ENCODE data around the gene MSRB3. TPM values are rescaled to one million over a fixed set of nuclear protein-coding genes. Genes with fewer than 3 reads are reported as not detected.
"Not testable (repeated sequence)": the region's sequence is repeated elsewhere in the genome, so short reads cannot be mapped to it uniquely, and the experiment has no call there.

Gene MSRB3
- total RNA-seq, 1 experiment from 2014 or later: 40.6 TPM

DNA sequence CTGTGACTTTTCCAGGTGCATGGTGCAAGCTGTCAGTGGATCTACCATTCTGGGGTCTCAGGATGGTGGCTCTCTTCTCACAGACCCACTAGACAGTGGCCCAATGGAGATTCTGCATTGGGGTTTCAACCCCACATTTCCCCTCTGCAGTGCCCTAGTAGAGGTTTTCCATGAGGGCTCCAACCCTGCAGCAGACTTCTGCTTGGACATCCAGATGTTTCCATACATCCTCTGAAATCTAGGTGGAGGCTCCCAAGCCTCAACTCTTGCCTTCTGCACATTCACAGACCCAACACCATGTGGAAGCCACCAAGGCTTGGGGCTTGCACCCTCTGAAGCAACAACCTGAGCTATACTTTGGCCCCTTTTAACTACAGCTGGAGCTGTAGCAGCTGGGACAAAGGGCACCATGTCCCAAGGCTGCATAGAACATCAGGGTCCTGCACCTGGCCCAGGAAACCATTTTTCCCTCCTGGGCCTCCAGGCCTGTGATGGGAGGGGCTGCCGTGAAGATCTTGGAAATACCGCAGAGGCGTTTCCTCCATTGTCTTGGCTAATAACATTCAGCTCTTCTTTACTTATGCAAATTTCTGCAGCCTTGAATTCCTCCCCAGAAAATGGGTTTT lies 205.5 kb downstream of the MSRB3 start:
- H3K4me3 ChIP-seq, DNase-seq, H3K36me3 ChIP-seq, H3K27me3 ChIP-seq: not testable (repeated sequence)
- H3K9me3 ChIP-seq: peaks cover 18% of the 10 kb centered on the region

DNA sequence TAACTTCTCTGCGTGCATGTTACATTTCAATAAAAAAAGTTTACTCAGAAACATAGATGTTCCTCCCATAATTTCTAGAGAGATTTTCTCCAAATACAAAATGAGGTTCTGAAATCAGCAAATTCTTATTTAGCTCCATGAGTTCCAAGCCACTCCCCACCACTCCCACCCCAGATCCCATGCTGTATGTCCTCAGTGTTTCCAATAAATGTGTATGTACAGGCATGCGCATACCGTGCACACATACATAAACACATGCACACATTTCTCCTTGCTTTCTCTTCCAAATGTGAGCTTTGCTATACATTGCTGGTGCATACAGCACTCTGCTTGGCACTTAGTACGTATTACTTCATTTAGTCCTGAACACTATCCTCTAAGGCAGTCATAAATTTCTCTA lies 209.7 kb downstream of the MSRB3 start:
- DNase-seq: no peak
- Histone ChIP-seq H3K27me3 (no peaks in the 10 kb centered on the region), H3K4me3 (no peak overlapping the region), H3K36me3 (no peaks in the 10 kb centered on the region), H3K9me3 (peaks cover 16% of the 10 kb centered on the region)

GRCh38 chr12:65490250-65490649 lies 211.8 kb downstream of the MSRB3 start:
- H3K9me3 ChIP-seq: peaks cover 4% of the 10 kb centered on the region; the same call in 1 of the 2 replicates
- H3K36me3 ChIP-seq: no peaks in the 10 kb centered on the region
- no peak overlapping the region for H3K4me3 ChIP-seq
- DNase-seq: no peak
- H3K27me3 ChIP-seq: no peaks in the 10 kb centered on the region

GRCh38 chr12:65492998-65493912 lies 214.8 kb downstream of the MSRB3 start:
- DNase-seq: no peak
- peaks cover 4% of the 10 kb centered on the region; the same call in 1 of the 2 replicates for H3K9me3 ChIP-seq
- H3K4me3 ChIP-seq: no peak overlapping the region
- H3K27me3 ChIP-seq: no peaks in the 10 kb centered on the region
- H3K36me3 ChIP-seq: no peaks in the 10 kb centered on the region

GRCh38 chr12:65493913-65494245 lies 215.4 kb downstream of the MSRB3 start:
- H3K4me3 ChIP-seq: no peak overlapping the region
- DNase-seq: no peak

GRCh38 chr12:65494537-65494936 lies 216.1 kb downstream of the MSRB3 start:
- Histone ChIP-seq H3K27me3 (no peaks in the 10 kb centered on the region), H3K9me3 (peaks cover 4% of the 10 kb centered on the region; the same call in 1 of the 2 replicates), H3K36me3 (no peaks in the 10 kb centered on the region), H3K4me3 (no peak overlapping the region)
- DNase-seq: peak; percentile 1

More at GRCh38 chr12:65493913-65494245, 215.4 kb downstream of the MSRB3 start:
- Histone ChIP-seq H3K27me3 (no peaks in the 10 kb centered on the region), H3K36me3 (no peaks in the 10 kb centered on the region), H3K9me3 (peaks cover 4% of the 10 kb centered on the region; the same call in 1 of the 2 replicates)

DNA sequence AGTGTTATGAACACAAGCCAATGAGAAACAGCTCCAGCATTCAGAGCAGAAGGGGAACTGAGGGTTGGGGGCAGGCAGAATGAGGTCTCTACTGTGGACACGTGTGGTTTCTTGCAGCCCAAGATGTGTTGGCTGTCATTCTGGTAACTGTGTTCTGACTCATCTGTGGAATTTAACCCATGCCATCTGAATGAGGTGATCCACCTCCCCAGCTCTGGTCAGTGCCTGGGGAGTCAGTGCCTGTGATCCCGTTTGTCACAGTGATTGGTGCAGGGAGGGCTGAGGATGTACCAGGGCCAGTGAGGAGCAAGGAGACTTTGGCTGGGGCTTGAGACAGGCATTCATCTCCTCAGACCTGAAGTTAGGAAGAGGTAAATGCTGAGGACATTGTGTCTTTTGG lies 216.8 kb downstream of the MSRB3 start:
- H3K27me3 ChIP-seq: no peaks in the 10 kb centered on the region
- peaks cover 4% of the 10 kb centered on the region; the same call in 1 of the 2 replicates for H3K9me3 ChIP-seq
- DNase-seq: peak; percentile 64
- H3K4me3 ChIP-seq: no peak overlapping the region
- no peaks in the 10 kb centered on the region for H3K36me3 ChIP-seq

GRCh38 chr12:65496617-65497016 lies 218.1 kb downstream of the MSRB3 start:
- Histone ChIP-seq H3K27me3 (no peaks in the 10 kb centered on the region), H3K4me3 (no peak overlapping the region), H3K9me3 (peaks cover 4% of the 10 kb centered on the region; the same call in 1 of the 2 replicates), H3K36me3 (no peaks in the 10 kb centered on the region)
- DNase-seq: no peak

- no peak for DNase-seq
These were observed 219.2 kb downstream of the MSRB3 start for GRCh38 chr12:65497660-65498059.

DNA sequence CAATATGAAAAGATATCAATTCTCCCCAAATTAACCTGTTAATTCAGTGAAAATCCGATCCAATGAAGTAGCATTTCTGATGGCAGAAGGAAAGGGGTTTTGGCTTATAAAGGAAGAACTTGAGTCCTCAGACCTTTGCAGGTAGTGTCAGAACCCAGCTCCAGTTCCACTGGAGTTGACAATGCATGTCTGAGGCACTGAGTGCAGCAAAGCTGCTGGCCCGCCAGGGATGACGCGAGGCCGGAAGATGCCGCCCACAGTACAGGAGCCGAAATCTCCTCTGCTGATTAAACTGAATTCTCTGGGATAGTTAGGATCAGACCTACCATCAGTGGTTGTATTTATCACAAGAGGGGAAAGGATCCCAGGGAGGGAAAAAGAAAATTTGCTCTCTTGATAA lies 220.7 kb downstream of the MSRB3 start:
- H3K27me3 ChIP-seq: no peaks in the 10 kb centered on the region
- DNase-seq: no peak
- H3K4me3 ChIP-seq: no peak overlapping the region
- no peaks in the 10 kb centered on the region for H3K36me3 ChIP-seq
- H3K9me3 ChIP-seq: no peaks in the 10 kb centered on the region

More at GRCh38 chr12:65497660-65498059, 219.2 kb downstream of the MSRB3 start:
- no peaks in the 10 kb centered on the region for H3K9me3 ChIP-seq
- H3K4me3 ChIP-seq: no peak overlapping the region
- H3K27me3 ChIP-seq: no peaks in the 10 kb centered on the region
- no peaks in the 10 kb centered on the region for H3K36me3 ChIP-seq

DNA sequence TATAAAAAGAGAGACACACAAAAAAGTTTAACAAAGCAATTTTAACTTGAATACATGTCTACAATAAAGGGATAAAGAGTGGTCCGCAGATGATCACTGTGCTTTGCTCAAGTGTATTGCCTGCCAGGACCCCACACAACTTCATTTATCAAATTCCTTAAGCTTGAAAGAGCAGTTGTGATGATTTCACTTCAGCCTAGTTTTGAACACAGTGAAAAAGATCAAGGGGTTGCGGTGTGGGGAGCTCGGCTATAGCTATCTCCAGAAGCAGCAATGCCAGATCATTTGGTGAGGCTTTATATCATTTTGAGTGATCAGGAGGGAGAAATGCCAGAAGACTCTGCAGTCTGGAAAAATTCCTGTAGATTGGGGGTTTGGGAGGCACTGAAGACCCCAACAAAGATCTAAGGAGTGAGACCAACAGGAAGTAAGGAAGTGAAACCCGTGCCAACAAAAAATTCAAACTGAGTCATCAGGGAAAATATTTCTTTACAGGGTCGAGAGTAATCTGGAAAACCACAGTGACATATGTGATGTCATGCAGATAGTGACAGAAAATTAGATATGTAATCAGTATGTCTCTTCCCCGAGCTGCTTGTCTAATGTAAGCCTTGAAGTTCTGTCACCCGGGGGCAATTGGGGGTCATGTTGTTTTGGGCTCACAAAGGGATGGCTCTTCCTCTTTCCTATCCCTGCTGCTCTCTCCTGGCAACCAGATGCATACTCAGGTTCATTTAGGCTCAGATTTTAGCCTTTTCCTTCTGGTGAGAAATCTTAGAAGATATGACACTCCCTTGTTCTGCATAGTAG lies 221.8 kb downstream of the MSRB3 start:
- peak; percentile 2 for DNase-seq
- Histone ChIP-seq H3K27me3 (no peaks in the 10 kb centered on the region), H3K36me3 (no peaks in the 10 kb centered on the region), H3K9me3 (no peaks in the 10 kb centered on the region), H3K4me3 (no peak overlapping the region)

DNA sequence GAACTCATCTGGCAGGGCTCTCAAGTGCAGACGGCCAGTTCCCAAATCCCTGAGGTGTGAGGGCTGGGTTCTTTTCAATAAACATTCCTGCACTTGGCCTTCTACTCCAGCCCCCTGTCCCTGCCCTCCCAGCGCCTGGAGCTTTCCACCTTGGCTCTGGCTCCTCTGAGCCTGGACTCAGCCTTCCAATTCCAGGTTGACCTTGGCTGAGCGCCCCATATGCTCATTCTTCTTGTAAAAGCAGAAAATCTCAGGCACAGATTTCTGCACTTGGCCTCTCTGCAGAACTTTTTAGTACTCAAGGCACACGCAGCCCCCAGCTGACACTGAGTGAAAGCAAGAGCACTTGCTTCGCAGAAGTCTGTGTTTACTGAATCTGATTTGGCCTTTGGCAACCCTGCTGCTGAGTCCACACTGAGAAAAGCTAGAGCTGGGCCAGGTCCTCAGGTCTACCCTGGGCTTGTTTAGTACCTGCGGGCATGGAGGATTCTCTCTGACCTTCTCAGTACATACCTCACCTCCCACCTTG lies 222.7 kb downstream of the MSRB3 start:
- peak; percentile 86 for DNase-seq
- no peaks in the 10 kb centered on the region for H3K27me3 ChIP-seq

GRCh38 chr12:65501935-65502334 lies 223.5 kb downstream of the MSRB3 start:
- Histone ChIP-seq H3K9me3 (no peaks in the 10 kb centered on the region), H3K27me3 (no peaks in the 10 kb centered on the region), H3K4me3 (no peak overlapping the region), H3K36me3 (no peaks in the 10 kb centered on the region)
- DNase-seq: no peak

More for the DNA sequence above, 222.7 kb downstream of the MSRB3 start:
- Histone ChIP-seq H3K4me3 (no peak overlapping the region), H3K36me3 (no peaks in the 10 kb centered on the region), H3K9me3 (no peaks in the 10 kb centered on the region)

- Histone ChIP-seq H3K36me3 (no peaks in the 10 kb centered on the region), H3K4me3 (no peak overlapping the region)
These were observed 225.9 kb downstream of the MSRB3 start for GRCh38 chr12:65504417-65504816.

GRCh38 chr12:65505386-65506121 lies 227.1 kb downstream of the MSRB3 start:
- no peak for DNase-seq
- no peak overlapping the region for H3K4me3 ChIP-seq
- H3K9me3 ChIP-seq: no peaks in the 10 kb centered on the region
- H3K36me3 ChIP-seq: no peaks in the 10 kb centered on the region
- H3K27me3 ChIP-seq: no peaks in the 10 kb centered on the region

More at GRCh38 chr12:65504417-65504816, 225.9 kb downstream of the MSRB3 start:
- no peak for DNase-seq
- H3K27me3 ChIP-seq: no peaks in the 10 kb centered on the region
- H3K9me3 ChIP-seq: no peaks in the 10 kb centered on the region

Data from MG63 (cell line).